HepG2 (cell line): ENCODE results near the gene SLC4A11. TPM values are rescaled to one million over a fixed set of nuclear protein-coding genes. Genes with fewer than 3 reads are reported as not detected.
A peak's percentile ranks its signal among the peaks of the same experiment; 100 is the strongest.

Source experiments
- DRAP1 ChIP-seq: IDR thresholded peaks from 2 replicates; pipeline ENCODE4 v1.6.1; 2016; ENCODE audit warnings: missing genetic modification reagents, missing compliant biosample characterization
- GPBP1L1 ChIP-seq: sonication (generic); formaldehyde crosslinking; IDR thresholded peaks from 2 replicates; pipeline ENCODE4 v1.5.0; 2020; ENCODE audit warnings: mild to moderate bottlenecking, missing genetic modification reagents
- KLF12 ChIP-seq: sonication (generic); formaldehyde crosslinking; IDR thresholded peaks from 2 replicates; pipeline ENCODE4 v1.4.0; 2020; ENCODE audit warnings: missing genetic modification reagents, borderline replicate concordance
- LCORL ChIP-seq, 2 experiments: fragments of 450-650 bp in 1 of 2; sonication (generic) in 1 of 2; formaldehyde crosslinking in 1 of 2; IDR thresholded peaks; 2 replicates each; pipeline versions ENCODE4 v1.5.0 to v1.6.1; 2017 to 2020; ENCODE audit warnings: antibody characterized with exemption in 1 of 2, missing genetic modification reagents in 1 of 2
- MIER2 ChIP-seq: IDR thresholded peaks from 2 replicates; pipeline ENCODE4 v1.6.1; 2016; ENCODE audit warnings: missing biosample characterization, missing genetic modification reagents
- POGZ ChIP-seq: sonication (generic); formaldehyde crosslinking; IDR thresholded peaks from 2 replicates; pipeline ENCODE4 v1.4.0; 2020; ENCODE audit warnings: mild to moderate bottlenecking, missing genetic modification reagents
- RARG ChIP-seq: sonication (generic); formaldehyde crosslinking; IDR thresholded peaks from 2 replicates; pipeline ENCODE4 v1.4.0; 2020; ENCODE audit warnings: low read depth, mild to moderate bottlenecking, missing genetic modification reagents
- TIGD3 ChIP-seq: sonication (generic); formaldehyde crosslinking; IDR thresholded peaks from 2 replicates; pipeline ENCODE4 v1.5.1; 2020; ENCODE audit warnings: mild to moderate bottlenecking, missing genetic modification reagents, borderline replicate concordance
- ZBED4 ChIP-seq: sonication (generic); formaldehyde crosslinking; IDR thresholded peaks from 2 replicates; pipeline ENCODE4 v1.4.0; 2020; ENCODE audit warnings: missing genetic modification reagents, borderline replicate concordance
- ZBTB42 ChIP-seq: sonication (generic); formaldehyde crosslinking; IDR thresholded peaks from 2 replicates; pipeline ENCODE4 v1.5.0; 2020; ENCODE audit warnings: mild to moderate bottlenecking, missing genetic modification reagents
- ZFAT ChIP-seq: sonication (generic); formaldehyde crosslinking; conservative IDR thresholded peaks from 2 replicates; pipeline ENCODE4 v1.8.1; 2023; ENCODE audit warnings: missing genetic modification reagents, inconsistent platforms
- ZFP1 ChIP-seq: IDR thresholded peaks from 2 replicates; pipeline ENCODE4 v1.6.1; 2016
- ZFP36L2 ChIP-seq: sonication (generic); formaldehyde crosslinking; IDR thresholded peaks from 2 replicates; pipeline ENCODE4 v1.4.0; 2020; ENCODE audit warnings: missing genetic modification reagents
- ZNF101 ChIP-seq: sonication (generic); formaldehyde crosslinking; IDR thresholded peaks from 2 replicates; pipeline ENCODE4 v1.4.0; 2020; ENCODE audit warnings: mild to moderate bottlenecking, low read depth, missing genetic modification reagents, borderline replicate concordance
- ZNF382 ChIP-seq: sonication (generic); formaldehyde crosslinking; IDR thresholded peaks from 2 replicates; pipeline ENCODE4 v1.5.0; 2020; ENCODE audit warnings: missing genetic modification reagents, mild to moderate bottlenecking, borderline replicate concordance
- ZNF580 ChIP-seq: IDR thresholded peaks from 2 replicates; pipeline ENCODE4 v1.6.1; 2016; ENCODE audit warnings: low read depth, borderline replicate concordance
- ZNF839 ChIP-seq: sonication (generic); formaldehyde crosslinking; IDR thresholded peaks from 2 replicates; pipeline ENCODE4 v1.4.0; 2020; ENCODE audit warnings: missing genetic modification reagents, mild to moderate bottlenecking, borderline replicate concordance
- ZSCAN5A ChIP-seq: sonication (generic); formaldehyde crosslinking; IDR thresholded peaks from 2 replicates; pipeline ENCODE4 v1.8.0; 2022; ENCODE audit warnings: mild to moderate bottlenecking, missing genetic modification reagents, borderline replicate concordance
- polyA plus RNA-seq, 8 experiments: library from polyadenylated mRNA; depleted of rRNA in 3 of 8; stranded (reverse) in 7 of 8; unstranded in 1 of 8; fragments of >200 nt; fragmentation: Illumina TruSeq in 4 of 8; extraction: Trizol in 4 of 8; gene quantifications; 2 replicates each; pipeline versions ENCODE4 v1.2.1 to v1.2.3, GENCODE V29; 2011 to 2016; ENCODE audit warnings: low read depth in 4 of 8, missing spikeins in 1 of 8, mixed read lengths in 1 of 8; ENCODE audit not compliant: insufficient read depth in 1 of 8
- total RNA-seq, 5 experiments: library from RNA; depleted of rRNA; stranded (reverse); fragments of >200 nt; fragmentation: Illumina TruSeq; extraction: Trizol; gene quantifications; 2 replicates each; pipeline ENCODE4 v1.2.3, GENCODE V29; 2016; ENCODE audit warnings: low read depth in 1 of 5

Gene SLC4A11
- total and polyA plus RNA-seq, 2 of the 13 experiments (the other 11 are each of a cell fraction or from before 2014, with no cell fraction given) = 3.9 to 27.0 TPM

- TF ChIP-seq TIGD3 (CRISPR knock-in tag) (peak; percentile 50; the same call in 1 of the 2 replicates), ZNF839 (CRISPR knock-in tag) (0 out of 2 replicates have a peak, but pooled peaks have one; percentile 21), ZFP1 (CRISPR knock-in tag) (peak; percentile 85; the same call in 1 of the 2 replicates), ZSCAN5A (CRISPR knock-in tag) (no peak), ZFP36L2 (peak; percentile 59; the same call in 1 of the 2 replicates), RARG (peak; percentile 65; the same call in 1 of the 2 replicates), DRAP1 (CRISPR knock-in tag) (peak; percentile 79), ZFAT (no peak), MIER2 (CRISPR knock-in tag) (peak; percentile 66), ZBTB42 (CRISPR knock-in tag) (peak; percentile 98; the same call in 1 of the 2 replicates), ZBED4 (CRISPR knock-in tag) (peak; percentile 87; the same call in 1 of the 2 replicates), ZNF382 (CRISPR knock-in tag) (no peak), LCORL (IDR thresholded peaks at IDR 0.05) (0 out of 2 replicates have a peak, but pooled peaks have one; percentile 59), LCORL (CRISPR knock-in tag; IDR thresholded peaks at IDR 0.05) (peak; percentile 100), GPBP1L1 (CRISPR knock-in tag) (no peak), KLF12 (CRISPR knock-in tag) (no peak; the same call in 1 of the 2 replicates), POGZ (CRISPR knock-in tag) (peak; percentile 96), ZNF101 (CRISPR knock-in tag) (no peak; the same call in 1 of the 2 replicates), ZNF580 (CRISPR knock-in tag) (peak; percentile 99)
Measured at GRCh38 chr20:3222635-3223600, 16.1 kb downstream of the SLC4A11 start (continued).
